ENCODE measurements around the gene ASGR2.

GRCh38 chr17:7078711-7079110 is 35.9 kb downstream of the ASGR2 start:
- no peak for TF ChIP-seq CTCF (IDR thresholded peaks at IDR 0.05)
- TF ChIP-seq POLR2A (IDR thresholded peaks at IDR 0.05) = no peak

Measured in adrenal gland (tissue), 5 donors.